Lung (tissue), 12 donors: ENCODE data around the gene PLCXD3. TPM values are rescaled to one million over a fixed set of nuclear protein-coding genes. Genes with fewer than 3 reads are reported as not detected.

Experiments used
- ATAC-seq: fragments of 200-7000 bp; cut with Tn5 transposase; one replicate; pipeline ENCODE4 v1.9.1; 2020; ENCODE audit warnings: moderate number of reproducible peaks; ENCODE audit not compliant: insufficient read depth, low FRiP score
- DNase-seq, 3 donors: peaks; one replicate each; pipeline ENCODE4 v3.0.0-alpha.2; 2013 to 2017
- H3K27ac ChIP-seq, 2 donors: one replicate each; pipeline ENCODE4 v1.5.1; 2013; ENCODE audit warnings: mild to moderate bottlenecking in 2 of 2, moderate library complexity in 2 of 2, control low read depth in 1 of 2, inconsistent platforms in 1 of 2, low read depth in 1 of 2, low read length in 1 of 2
- H3K27me3 ChIP-seq, 3 donors: one replicate each; pipeline ENCODE4 v1.5.1; 2013; ENCODE audit warnings: low read length in 2 of 3; ENCODE audit not compliant: control insufficient read depth in 3 of 3, insufficient read depth in 3 of 3
- H3K36me3 ChIP-seq, 4 donors: one replicate each; pipeline ENCODE4 v1.5.1; 2013; ENCODE audit warnings: low read length in 4 of 4, mild to moderate bottlenecking in 1 of 4, moderate library complexity in 1 of 4; ENCODE audit not compliant: control insufficient read depth in 4 of 4, insufficient read depth in 4 of 4
- H3K4me1 ChIP-seq, 5 donors: one replicate each; pipeline ENCODE4 v1.5.1; 2013; ENCODE audit warnings: low read length in 5 of 5, mild to moderate bottlenecking in 2 of 5, moderate library complexity in 1 of 5; ENCODE audit not compliant: control insufficient read depth in 5 of 5, insufficient read depth in 5 of 5
- H3K4me3 ChIP-seq: one replicate; pipeline ENCODE4 v1.5.1; 2013; ENCODE audit warnings: mild to moderate bottlenecking, control low read depth, moderate library complexity
- H3K9ac ChIP-seq, 2 donors: one replicate each; pipeline ENCODE4 v1.5.1; 2013; ENCODE audit warnings: low read length in 2 of 2, control low read depth in 1 of 2; ENCODE audit not compliant: insufficient read depth in 1 of 2
- H3K9me3 ChIP-seq, 4 donors: one replicate each; pipeline ENCODE4 v1.5.1; 2013; ENCODE audit warnings: low read length in 3 of 4, mild to moderate bottlenecking in 1 of 4, moderate library complexity in 1 of 4; ENCODE audit not compliant: control insufficient read depth in 4 of 4, insufficient read depth in 3 of 4
- WGBS, 2 donors: extraction: QIAGEN DNeasy Blood & Tissue Kit; methylation state at CpG; one replicate each; pipeline ENCODE4 v1.1.7; 2013; 5-methylcytosine and 5-hydroxymethylcytosine counted together
- polyA plus RNA-seq, 2 donors: library from polyadenylated mRNA; stranded (reverse); fragments of 200-250 nt; gene quantifications; one replicate each; pipeline ENCODE4 v1.2.1, GENCODE V29; 2013
- total RNA-seq, 2 donors: library from RNA; depleted of rRNA in 1 of 2; stranded (reverse); fragments of >200 nt in 1 of 2; gene quantifications; one replicate each; pipeline ENCODE4 v1.2.1, GENCODE V29; 2014 to 2021
- TF ChIP-seq, protein P1 (sequence below): IDR thresholded peaks from 2 replicates; pipeline ENCODE4 v1.5.1; 2012; ENCODE audit warnings: mild to moderate bottlenecking; ENCODE audit errors: control extremely low read depth, extremely low read depth
- donor health status: control.
- donor health status: control.
- donor health status: Bipolar disorder and iron deficiency.
- donor health status: healthy.
- donor health status: DM: yes; HTN: yes; CAD: no.

The PLCXD3 gene
- total and polyA plus RNA-seq, 4 donors: 0.38 to 2.1 (median 0.54) TPM

DNA sequence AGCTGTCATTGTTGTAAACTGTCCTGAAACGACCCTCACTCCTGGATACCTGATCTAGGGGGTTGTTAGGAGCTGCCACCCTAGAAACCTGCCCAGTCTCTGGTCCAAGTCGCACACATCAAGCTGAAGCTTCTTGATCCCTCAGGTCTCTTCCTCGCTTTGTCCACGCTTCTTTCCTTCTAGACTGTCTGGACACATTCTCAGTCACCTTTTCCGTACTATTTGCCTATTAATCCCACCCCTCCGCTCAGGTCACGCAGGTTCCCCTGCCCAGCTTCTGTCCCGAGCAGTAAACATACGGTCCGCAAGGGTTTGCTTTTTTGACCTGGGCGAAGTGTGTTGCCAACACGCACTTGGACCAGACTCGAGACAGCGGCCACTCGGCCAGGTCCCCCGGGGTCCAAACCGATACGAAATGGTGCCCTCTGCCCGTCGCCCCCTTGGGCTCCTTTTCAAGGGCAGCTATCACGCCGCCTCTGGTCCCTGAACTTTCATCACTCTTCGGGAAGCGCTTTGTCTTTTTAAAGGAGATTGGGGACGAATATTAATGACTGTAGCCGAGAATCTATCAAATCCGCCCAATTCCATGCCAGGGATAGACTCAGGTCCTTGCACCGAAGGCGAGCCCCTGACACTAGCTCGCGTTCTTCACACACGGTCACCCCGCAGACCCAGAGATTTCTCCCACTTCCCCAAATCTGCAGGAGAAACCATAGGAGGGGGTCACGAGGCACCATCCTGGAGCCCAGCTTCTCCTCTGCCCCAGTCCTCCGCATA lies 814 bp downstream of the PLCXD3 start:
- peaks cover 0 to 6% (median 0%) of the 10 kb centered on the region in 5 donors for H3K4me1 ChIP-seq
- TF ChIP-seq, protein P1, sequence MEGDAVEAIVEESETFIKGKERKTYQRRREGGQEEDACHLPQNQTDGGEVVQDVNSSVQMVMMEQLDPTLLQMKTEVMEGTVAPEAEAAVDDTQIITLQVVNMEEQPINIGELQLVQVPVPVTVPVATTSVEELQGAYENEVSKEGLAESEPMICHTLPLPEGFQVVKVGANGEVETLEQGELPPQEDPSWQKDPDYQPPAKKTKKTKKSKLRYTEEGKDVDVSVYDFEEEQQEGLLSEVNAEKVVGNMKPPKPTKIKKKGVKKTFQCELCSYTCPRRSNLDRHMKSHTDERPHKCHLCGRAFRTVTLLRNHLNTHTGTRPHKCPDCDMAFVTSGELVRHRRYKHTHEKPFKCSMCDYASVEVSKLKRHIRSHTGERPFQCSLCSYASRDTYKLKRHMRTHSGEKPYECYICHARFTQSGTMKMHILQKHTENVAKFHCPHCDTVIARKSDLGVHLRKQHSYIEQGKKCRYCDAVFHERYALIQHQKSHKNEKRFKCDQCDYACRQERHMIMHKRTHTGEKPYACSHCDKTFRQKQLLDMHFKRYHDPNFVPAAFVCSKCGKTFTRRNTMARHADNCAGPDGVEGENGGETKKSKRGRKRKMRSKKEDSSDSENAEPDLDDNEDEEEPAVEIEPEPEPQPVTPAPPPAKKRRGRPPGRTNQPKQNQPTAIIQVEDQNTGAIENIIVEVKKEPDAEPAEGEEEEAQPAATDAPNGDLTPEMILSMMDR: no peak
- H3K4me3 ChIP-seq: peak overlapping the region; percentile 62
- 20 to 23% methylated on average over 35 of the region's 35 CpGs for WGBS, 2 donors
- peaks cover 0 to 35% (median 23%) of the 10 kb centered on the region in 3 donors for H3K27me3 ChIP-seq
- H3K9me3 ChIP-seq: peaks cover 0 to 2% (median 0%) of the 10 kb centered on the region in 4 donors
- H3K27ac ChIP-seq: peak overlapping the region in 1 of 2 donors; percentile 58
- H3K9ac ChIP-seq: no peak overlapping the region
- H3K36me3 ChIP-seq: no peaks in the 10 kb centered on the region
- ATAC-seq: no peak
- DNase-seq: no peak

DNA sequence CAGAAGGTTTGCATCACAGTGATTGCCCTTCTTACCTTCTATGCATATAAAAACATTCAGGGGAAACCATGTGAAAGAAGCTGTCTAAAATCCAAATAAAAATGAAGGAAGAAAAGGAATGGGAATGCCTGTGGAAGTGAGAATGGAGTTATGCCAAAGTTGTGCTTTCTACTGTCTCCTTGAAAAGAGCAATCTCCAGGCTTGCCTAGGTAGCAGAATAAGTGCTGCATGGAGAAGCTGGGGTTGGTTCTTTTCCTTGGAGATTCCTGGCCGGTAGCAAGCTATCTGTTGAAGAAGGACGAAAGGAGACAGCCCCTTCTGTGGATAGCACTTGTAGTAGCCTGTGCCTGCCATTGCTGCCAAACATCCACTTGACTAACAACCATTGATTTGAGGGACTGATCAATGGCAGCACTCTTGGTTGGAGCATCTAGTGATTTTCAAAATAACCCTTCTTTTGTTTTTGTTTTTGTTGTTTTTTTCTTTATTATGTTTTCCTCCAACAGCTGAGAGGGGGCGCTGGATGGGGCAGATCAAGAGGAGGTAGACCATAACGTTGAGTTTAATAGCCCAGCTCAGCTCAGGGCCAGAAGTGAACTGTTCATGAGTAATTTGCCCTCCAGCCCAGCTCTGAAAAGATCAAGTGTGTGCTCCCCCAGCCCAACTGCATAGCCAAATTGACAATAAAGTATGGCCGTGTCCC lies 1.6 kb downstream of the PLCXD3 start:
- ATAC-seq (no peak), DNase-seq (no peak)
- WGBS, 2 donors: 35 to 43% methylated on average over 5 of the region's 5 CpGs
- Histone ChIP-seq H3K4me3 (no peak overlapping the region), H3K4me1 (peaks cover 0 to 6% (median 2%) of the 10 kb centered on the region in 5 donors), H3K9ac (no peak overlapping the region), H3K27me3 (peaks cover 0 to 35% (median 23%) of the 10 kb centered on the region in 3 donors), H3K36me3 (no peaks in the 10 kb centered on the region), H3K27ac (peak overlapping the region in 1 of 2 donors; percentile 58), H3K9me3 (peaks cover 0 to 2% (median 0%) of the 10 kb centered on the region in 4 donors)
- TF ChIP-seq, protein P1: no peak

DNA sequence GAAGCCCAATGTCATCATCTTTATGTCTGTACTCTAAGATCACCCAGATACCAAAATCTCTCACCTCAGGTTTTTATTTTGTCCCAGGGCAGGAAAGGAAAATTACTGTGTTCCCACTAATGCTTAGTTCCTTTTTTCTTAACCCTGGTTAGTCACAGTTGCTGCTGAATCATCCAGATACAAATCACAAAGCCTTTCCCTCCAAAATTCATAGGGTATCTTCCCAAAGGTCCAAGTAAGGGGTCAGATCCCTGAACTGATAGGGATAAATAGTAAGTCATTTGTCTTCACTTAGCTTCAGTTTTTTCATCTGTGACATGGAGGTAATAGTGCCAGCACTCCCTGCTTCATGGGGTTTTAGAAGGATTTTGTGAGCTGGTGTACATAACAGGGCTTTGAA lies 2.2 kb downstream of the PLCXD3 start:
- TF ChIP-seq, protein P1: no peak
- Histone ChIP-seq H3K4me1 (peaks cover 0 to 9% (median 2%) of the 10 kb centered on the region in 5 donors), H3K27me3 (peaks cover 0 to 35% (median 23%) of the 10 kb centered on the region in 3 donors), H3K4me3 (no peak overlapping the region), H3K9ac (no peak overlapping the region), H3K27ac (peak overlapping the region in 1 of 2 donors; percentile 58), H3K9me3 (peaks cover 0 to 2% (median 0%) of the 10 kb centered on the region in 4 donors), H3K36me3 (no peaks in the 10 kb centered on the region)
- DNase-seq (no peak), ATAC-seq (no peak)
